Measurements from ENCODE around the gene SMG6. TPM values are rescaled to one million over a fixed set of nuclear protein-coding genes. Genes with fewer than 3 reads are reported as not detected.

Gene SMG6
- total RNA-seq, 1 donor from 2014 or later: 47.7 TPM

DNA sequence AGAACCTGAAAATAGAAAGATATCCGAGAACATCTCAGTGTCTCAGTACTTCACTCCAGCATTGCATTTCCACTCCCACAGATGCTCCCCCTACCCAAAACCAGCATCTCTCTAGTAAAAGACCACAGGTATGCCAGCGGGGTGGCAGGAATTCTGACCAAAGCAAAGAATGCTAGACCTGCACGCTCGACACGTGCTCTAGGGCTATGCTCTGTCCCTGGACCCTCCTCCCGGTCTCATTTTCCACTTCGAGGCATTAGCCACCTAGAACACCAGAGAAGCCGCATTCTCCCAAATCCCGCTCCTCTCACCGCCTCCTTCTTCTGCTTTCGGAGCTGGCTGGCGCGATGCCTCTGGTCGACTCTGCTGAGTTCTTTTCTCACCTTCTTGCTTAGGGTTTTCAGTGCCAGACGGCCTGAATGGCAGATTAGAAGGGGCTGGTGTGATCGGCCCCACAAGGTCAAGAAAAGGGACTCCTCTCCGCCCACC lies 32.2 kb upstream of the SMG6 start:
- Mint-ChIP-seq H3K9me3 (ENCODE audit: low read depth) (no peaks in the 10 kb centered on the region), H3K4me3 (ENCODE audit: low read depth) (peak overlapping the region; percentile 98), H3K27me3 (no peaks in the 10 kb centered on the region), H3K36me3 (ENCODE audit: insufficient read depth) (peaks cover 6% of the 10 kb centered on the region), H3K4me1 (ENCODE audit: low read depth) (peaks cover 15% of the 10 kb centered on the region), H3K27ac (peak overlapping the region; percentile 96)
- DNase-seq (ENCODE audit: low spot score, unreplicated experiment): no peak
- TF ChIP-seq, protein P1, sequence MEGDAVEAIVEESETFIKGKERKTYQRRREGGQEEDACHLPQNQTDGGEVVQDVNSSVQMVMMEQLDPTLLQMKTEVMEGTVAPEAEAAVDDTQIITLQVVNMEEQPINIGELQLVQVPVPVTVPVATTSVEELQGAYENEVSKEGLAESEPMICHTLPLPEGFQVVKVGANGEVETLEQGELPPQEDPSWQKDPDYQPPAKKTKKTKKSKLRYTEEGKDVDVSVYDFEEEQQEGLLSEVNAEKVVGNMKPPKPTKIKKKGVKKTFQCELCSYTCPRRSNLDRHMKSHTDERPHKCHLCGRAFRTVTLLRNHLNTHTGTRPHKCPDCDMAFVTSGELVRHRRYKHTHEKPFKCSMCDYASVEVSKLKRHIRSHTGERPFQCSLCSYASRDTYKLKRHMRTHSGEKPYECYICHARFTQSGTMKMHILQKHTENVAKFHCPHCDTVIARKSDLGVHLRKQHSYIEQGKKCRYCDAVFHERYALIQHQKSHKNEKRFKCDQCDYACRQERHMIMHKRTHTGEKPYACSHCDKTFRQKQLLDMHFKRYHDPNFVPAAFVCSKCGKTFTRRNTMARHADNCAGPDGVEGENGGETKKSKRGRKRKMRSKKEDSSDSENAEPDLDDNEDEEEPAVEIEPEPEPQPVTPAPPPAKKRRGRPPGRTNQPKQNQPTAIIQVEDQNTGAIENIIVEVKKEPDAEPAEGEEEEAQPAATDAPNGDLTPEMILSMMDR (IDR thresholded peaks at IDR 0.05; ENCODE audit: unreplicated experiment): no peak

DNA sequence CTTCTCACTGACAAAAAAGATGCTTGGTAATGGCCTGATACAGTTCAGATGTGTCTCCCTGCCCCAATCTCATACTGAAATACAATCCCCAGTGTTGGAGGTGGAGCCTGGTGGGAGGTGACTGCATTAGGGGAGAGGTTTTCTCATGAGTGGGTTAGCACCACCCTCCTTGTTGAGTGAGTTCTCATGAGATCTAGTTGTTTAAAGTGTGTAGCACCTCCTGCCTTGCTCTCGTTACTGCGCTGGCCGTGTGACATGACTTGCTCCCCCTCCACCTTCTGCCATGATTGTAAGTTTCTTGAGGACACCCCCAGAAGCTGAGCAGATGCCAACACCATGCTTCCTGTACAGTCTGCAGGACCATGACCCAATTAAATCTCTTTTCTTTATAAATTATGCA lies 27.7 kb upstream of the SMG6 start:
- peaks cover 11% of the 10 kb centered on the region for H3K4me1 Mint-ChIP-seq (ENCODE audit: low read depth)
- H3K4me3 Mint-ChIP-seq (ENCODE audit: low read depth): no peak overlapping the region
- H3K9me3 Mint-ChIP-seq (ENCODE audit: low read depth): no peaks in the 10 kb centered on the region
- H3K27me3 Mint-ChIP-seq: no peaks in the 10 kb centered on the region
- H3K27ac Mint-ChIP-seq: no peak overlapping the region
- DNase-seq (ENCODE audit: low spot score, unreplicated experiment): no peak
- TF ChIP-seq, protein P1 (IDR thresholded peaks at IDR 0.05; ENCODE audit: unreplicated experiment): no peak
- peaks cover 19% of the 10 kb centered on the region for H3K36me3 Mint-ChIP-seq (ENCODE audit: insufficient read depth)

DNA sequence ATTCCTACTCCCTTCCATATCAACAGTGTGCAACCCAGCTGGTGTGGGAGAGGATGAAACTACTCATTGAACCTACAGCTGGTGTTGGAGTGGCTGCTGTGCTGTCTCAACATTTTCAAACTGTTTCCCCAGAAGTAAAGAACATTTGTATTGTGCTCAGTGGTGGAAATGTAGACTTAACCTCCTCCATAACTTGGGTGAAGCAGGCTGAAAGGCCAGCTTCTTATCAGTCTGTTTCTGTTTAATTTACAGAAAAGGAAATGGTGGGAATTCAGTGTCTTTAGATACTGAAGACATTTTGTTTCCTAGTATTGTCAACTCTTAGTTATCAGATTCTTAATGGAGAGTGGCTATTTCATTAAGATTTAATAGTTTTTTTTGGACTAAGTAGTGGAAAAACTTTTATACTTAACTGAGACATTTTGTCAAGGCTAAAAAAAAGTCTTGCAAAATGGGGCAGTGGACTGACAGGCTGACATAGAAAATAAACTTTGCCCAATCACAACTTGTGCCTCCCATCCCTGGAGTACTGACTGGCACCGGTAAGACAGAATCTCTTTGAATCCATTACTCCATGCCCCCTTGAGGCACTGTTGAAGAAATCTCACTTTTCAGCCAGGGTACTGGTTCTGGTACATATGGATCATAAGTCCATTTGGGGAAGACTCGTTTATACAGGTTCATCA lies 20.2 kb upstream of the SMG6 start:
- no peaks in the 10 kb centered on the region for H3K9me3 Mint-ChIP-seq (ENCODE audit: low read depth)
- no peak overlapping the region for H3K4me3 Mint-ChIP-seq (ENCODE audit: low read depth)
- TF ChIP-seq, protein P1 (IDR thresholded peaks at IDR 0.05; ENCODE audit: unreplicated experiment): no peak
- no peaks in the 10 kb centered on the region for H3K27me3 Mint-ChIP-seq
- H3K4me1 Mint-ChIP-seq (ENCODE audit: low read depth): no peaks in the 10 kb centered on the region
- H3K27ac Mint-ChIP-seq: no peak overlapping the region
- H3K36me3 Mint-ChIP-seq (ENCODE audit: insufficient read depth): peaks cover 23% of the 10 kb centered on the region
- DNase-seq (ENCODE audit: low spot score, unreplicated experiment): no peak

DNA sequence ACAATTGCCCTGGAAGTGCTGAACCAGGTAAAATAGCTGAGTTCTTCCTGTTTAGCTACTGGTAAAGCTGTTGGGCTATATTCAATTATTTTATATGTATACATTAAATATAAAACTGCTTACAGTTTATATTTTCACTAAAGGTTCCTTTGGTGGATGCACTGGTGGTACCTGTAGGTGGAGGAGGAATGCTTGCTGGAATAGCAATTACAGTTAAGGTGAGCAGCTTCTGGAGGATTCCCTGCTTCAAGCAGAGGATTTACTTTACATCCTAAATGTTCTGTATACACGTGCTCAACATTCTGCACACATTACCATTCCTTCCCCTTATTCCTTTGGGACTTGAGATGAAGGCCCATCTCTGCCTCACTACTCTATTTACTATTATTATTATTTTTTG lies 17.8 kb upstream of the SMG6 start:
- H3K36me3 Mint-ChIP-seq (ENCODE audit: insufficient read depth): peaks cover 21% of the 10 kb centered on the region
- TF ChIP-seq, protein P1 (IDR thresholded peaks at IDR 0.05; ENCODE audit: unreplicated experiment): no peak
- H3K4me3 Mint-ChIP-seq (ENCODE audit: low read depth): no peak overlapping the region
- no peak for DNase-seq (ENCODE audit: low spot score, unreplicated experiment)
- H3K9me3 Mint-ChIP-seq (ENCODE audit: low read depth): no peaks in the 10 kb centered on the region
- H3K27ac Mint-ChIP-seq: no peak overlapping the region
- no peaks in the 10 kb centered on the region for H3K27me3 Mint-ChIP-seq
- no peaks in the 10 kb centered on the region for H3K4me1 Mint-ChIP-seq (ENCODE audit: low read depth)

DNA sequence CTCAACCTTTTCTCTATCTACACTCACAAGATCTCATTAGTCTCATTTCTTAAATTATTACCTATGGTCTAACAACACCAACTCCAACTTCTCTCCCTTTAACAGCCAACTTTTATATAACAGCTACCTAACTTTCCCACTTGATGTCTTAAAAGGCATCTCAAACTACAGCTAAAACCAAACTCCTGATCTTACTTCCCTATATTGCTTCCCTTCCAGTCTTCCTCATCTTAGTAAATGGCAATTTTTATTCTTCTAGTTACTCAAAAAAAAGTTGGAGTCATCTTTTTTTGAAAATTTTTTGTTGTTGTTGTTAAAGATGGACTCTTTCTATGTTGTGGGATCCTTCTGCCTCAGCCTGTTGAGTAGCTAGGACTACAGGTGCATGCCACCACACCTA lies 15.5 kb upstream of the SMG6 start:
- H3K36me3 Mint-ChIP-seq (ENCODE audit: insufficient read depth): peaks cover 14% of the 10 kb centered on the region
- TF ChIP-seq, protein P1 (IDR thresholded peaks at IDR 0.05; ENCODE audit: unreplicated experiment): no peak
- no peak overlapping the region for H3K27ac Mint-ChIP-seq
- no peaks in the 10 kb centered on the region for H3K9me3 Mint-ChIP-seq (ENCODE audit: low read depth)
- no peak for DNase-seq (ENCODE audit: low spot score, unreplicated experiment)
- no peaks in the 10 kb centered on the region for H3K27me3 Mint-ChIP-seq
- H3K4me1 Mint-ChIP-seq (ENCODE audit: low read depth): no peaks in the 10 kb centered on the region
- H3K4me3 Mint-ChIP-seq (ENCODE audit: low read depth): no peak overlapping the region
